HG03442 (cell line): Measurements from ENCODE around the gene ASMT.
"Not testable (repeated sequence)": the region's sequence is repeated elsewhere in the genome, so short reads cannot be mapped to it uniquely, and the experiment has no call there.

ENCODE experiments used
- ATAC-seq: cut with Tn5 transposase; IDR thresholded peaks from one replicate; pipeline ENCODE4 v1.9.1; 2021; ENCODE audit warnings: mild to moderate bottlenecking, moderate library complexity; ENCODE audit not compliant: unreplicated experiment

Gene ASMT

GRCh38 chrX:1614927-1615326 lies at the start of gene ASMT:
TSS of gene ASMT (plus strand) at chrX:1615059. CDS start at chrX:1615200, 141 bp downstream.
- ATAC-seq = no peak

- not testable (repeated sequence) for ATAC-seq
Observed at GRCh38 chrX:1574181-1574580, 40.7 kb upstream of the ASMT start.

GRCh38 chrX:1576201-1576992 lies 38.5 kb upstream of the ASMT start:
- no peak for ATAC-seq

- no peak for ATAC-seq
Observed at GRCh38 chrX:1577845-1578244, 37.0 kb upstream of the ASMT start.

- ATAC-seq = no peak
Observed at GRCh38 chrX:1578511-1579173, 36.2 kb upstream of the ASMT start.

- no peak for ATAC-seq
Observed at GRCh38 chrX:1581132-1581531, 33.7 kb upstream of the ASMT start.

- peak; percentile 88 for ATAC-seq
Observed at GRCh38 chrX:1582686-1583437, 32.0 kb upstream of the ASMT start.

GRCh38 chrX:1584237-1585011 lies 30.4 kb upstream of the ASMT start:
- no peak for ATAC-seq

GRCh38 chrX:1587161-1587560 lies 27.7 kb upstream of the ASMT start:
- ATAC-seq = no peak

GRCh38 chrX:1589356-1590130 lies 25.3 kb upstream of the ASMT start:
- ATAC-seq = no peak

- ATAC-seq = peak; percentile 78
Observed at GRCh38 chrX:1591102-1591862, 23.6 kb upstream of the ASMT start, which contains the start of gene AKAP17A. TSS of gene AKAP17A (plus strand) at chrX:1591604. CDS start at chrX:1593463, 1,859 bp downstream.

- no peak for ATAC-seq
Observed at GRCh38 chrX:1591863-1592469, 22.9 kb upstream of the ASMT start.

GRCh38 chrX:1592470-1593142 lies 22.3 kb upstream of the ASMT start:
- ATAC-seq = peak; percentile 48

GRCh38 chrX:1593286-1594271 lies 21.3 kb upstream of the ASMT start:
- no peak for ATAC-seq

- no peak for ATAC-seq
Observed at GRCh38 chrX:1595711-1596060, 19.2 kb upstream of the ASMT start.

- no peak for ATAC-seq
Observed at GRCh38 chrX:1596676-1597344, 18.0 kb upstream of the ASMT start.
